Adrenal gland (tissue), 12 donors: ENCODE results near the gene SERPINA6. TPM values are rescaled to one million over a fixed set of nuclear protein-coding genes. Genes with fewer than 3 reads are reported as not detected.

Source experiments
- DNase-seq, 7 donors: peaks; one replicate each; pipeline ENCODE4 v3.0.0-alpha.2; 2019 to 2020
- H3K27ac ChIP-seq, 5 donors: fragments of 200-600 bp; sonication (generic) in 4 of 5; 1 replicate in 3 of 5; 2 replicates in 2 of 5; pipeline versions ENCODE4 v1.5.1 to v1.8.0; 2016 to 2020; ENCODE audit warnings: mild to moderate bottlenecking in 1 of 5
- H3K27me3 ChIP-seq: fragments of 200-600 bp; 2 replicates; pipeline ENCODE4 v1.8.0; 2021
- H3K36me3 ChIP-seq, 2 donors: fragments of 200-600 bp; replicated peaks in 1 of 2; 1 replicate in 1 of 2; 2 replicates in 1 of 2; pipeline versions ENCODE4 v1.5.1 to v1.8.0; 2018 to 2022
- H3K4me1 ChIP-seq, 2 donors: fragments of 200-600 bp; replicated peaks in 1 of 2; 1 replicate in 1 of 2; 2 replicates in 1 of 2; pipeline versions ENCODE4 v1.5.1 to v1.8.0; 2018 to 2021
- H3K4me3 ChIP-seq, 4 donors: fragments of 200-600 bp; sonication (generic) in 3 of 4; one replicate each; pipeline ENCODE4 v1.5.1; 2016 to 2018
- H3K9me3 ChIP-seq, 3 donors: fragments of 200-600 bp; sonication (generic) in 1 of 3; replicated peaks in 1 of 3; 1 replicate in 2 of 3; 2 replicates in 1 of 3; pipeline versions ENCODE4 v1.5.1 to v1.8.0; 2016 to 2021
- CTCF ChIP-seq, 6 experiments: fragments of 450-650 bp in 4 of 6; fragments of 200-600 bp in 2 of 6; sonication (generic) in 1 of 6; IDR thresholded peaks; 1 replicate in 5 of 6; 2 replicates in 1 of 6; pipeline versions ENCODE4 v1.5.1 to v1.8.0; 2016 to 2021; ENCODE audit warnings: antibody characterized with exemption in 6 of 6, mild to moderate bottlenecking in 2 of 6, moderate library complexity in 1 of 6
- POLR2A ChIP-seq, 2 donors: fragments of 450-650 bp; IDR thresholded peaks; one replicate each; pipeline ENCODE4 v1.6.1; 2017; ENCODE audit warnings: antibody characterized with exemption in 2 of 2, mild to moderate bottlenecking in 2 of 2, moderate library complexity in 1 of 2
- WGBS, 4 donors: extraction: QIAGEN DNeasy Blood & Tissue Kit in 2 of 4; methylation state at CpG; one replicate each; pipeline versions ENCODE4 v1.1.5 to v1.1.7; 2013 to 2017; 5-methylcytosine and 5-hydroxymethylcytosine counted together
- intact Hi-C, 2 donors: fragments of 100-400 bp; cut with DNase I; formaldehyde crosslinking; loops; one replicate each; pipeline versions ENCODE4 v1.14.1 to v1.15.0; 2022 to 2023
- polyA plus RNA-seq, 3 donors: library from polyadenylated mRNA; stranded (reverse); fragments of 200-250 nt in 2 of 3; fragments of 350-450 nt in 1 of 3; fragmentation: Illumina TruSeq in 1 of 3; extraction: RNeasy Lipid Tissue Mini Kit (QIAGEN cat#74804) in 1 of 3; gene quantifications; one replicate each; pipeline ENCODE4 v1.2.3, GENCODE V29; 2013 to 2014
- total RNA-seq, 9 donors: library from RNA; depleted of rRNA in 4 of 9; stranded (reverse); fragments of >200 nt in 4 of 9; fragments of 120-200 nt in 1 of 9; fragmentation: NEBNext Ultra II Directional in 1 of 9; extraction: Animal tissue kit (Norgen Biotek cat#: 25700) in 1 of 9; gene quantifications; one replicate each; pipeline versions ENCODE4 v1.1.0 to v1.2.4, GENCODE V29; 2013 to 2023
- donor health status: healthy with polysubstance abuse.
- donor health status: Bipolar disorder and iron deficiency.
- donor health status: DM: yes; HTN: yes; CAD: no.
- donor health status: DM: no; HTN: no; CAD: no.
- donor health status: DM: no; HTN: no; CAD: no.
- donor health status: DM: yes; HTN: yes; CAD: no.

SERPINA6 gene
- total and polyA plus RNA-seq, 12 donors = 0.09 TPM; not detected in 11

- no peaks in the 10 kb centered on the region for H3K36me3 ChIP-seq
- intact Hi-C loops = no loop called here
- H3K27me3 ChIP-seq = no peaks in the 10 kb centered on the region
- H3K4me3 ChIP-seq = no peak overlapping the region
- H3K9me3 ChIP-seq = peaks cover 0 to 6% (median 0%) of the 10 kb centered on the region in 3 donors
- no peak overlapping the region for H3K27ac ChIP-seq
- no peak for DNase-seq
- 68 to 87% (median 77%) methylated on average over 2 of the region's 2 CpGs for WGBS, 4 donors
- TF ChIP-seq POLR2A (IDR thresholded peaks at IDR 0.05) = no peak
- no peak for TF ChIP-seq CTCF (IDR thresholded peaks at IDR 0.05)
- no peaks in the 10 kb centered on the region for H3K4me1 ChIP-seq
Measured at GRCh38 chr14:94314890-94315289, 8.2 kb downstream of the SERPINA6 start.

GRCh38 chr14:94313991-94314655, 9.0 kb downstream of the SERPINA6 start:
- Histone ChIP-seq H3K9me3 (peaks cover 0 to 6% (median 0%) of the 10 kb centered on the region in 3 donors), H3K4me3 (no peak overlapping the region), H3K27me3 (no peaks in the 10 kb centered on the region), H3K4me1 (no peaks in the 10 kb centered on the region), H3K27ac (no peak overlapping the region), H3K36me3 (no peaks in the 10 kb centered on the region)
- peak in 1 of 7 donors; percentile 24 for DNase-seq
- intact Hi-C loops = no loop called here
- no peak for TF ChIP-seq CTCF (IDR thresholded peaks at IDR 0.05)
- TF ChIP-seq POLR2A (IDR thresholded peaks at IDR 0.05) = no peak
- 75 to 93% (median 83%) methylated on average over 5 to 8 of the region's 8 CpGs for whole genome bisulfite sequencing, 4 donors

DNA sequence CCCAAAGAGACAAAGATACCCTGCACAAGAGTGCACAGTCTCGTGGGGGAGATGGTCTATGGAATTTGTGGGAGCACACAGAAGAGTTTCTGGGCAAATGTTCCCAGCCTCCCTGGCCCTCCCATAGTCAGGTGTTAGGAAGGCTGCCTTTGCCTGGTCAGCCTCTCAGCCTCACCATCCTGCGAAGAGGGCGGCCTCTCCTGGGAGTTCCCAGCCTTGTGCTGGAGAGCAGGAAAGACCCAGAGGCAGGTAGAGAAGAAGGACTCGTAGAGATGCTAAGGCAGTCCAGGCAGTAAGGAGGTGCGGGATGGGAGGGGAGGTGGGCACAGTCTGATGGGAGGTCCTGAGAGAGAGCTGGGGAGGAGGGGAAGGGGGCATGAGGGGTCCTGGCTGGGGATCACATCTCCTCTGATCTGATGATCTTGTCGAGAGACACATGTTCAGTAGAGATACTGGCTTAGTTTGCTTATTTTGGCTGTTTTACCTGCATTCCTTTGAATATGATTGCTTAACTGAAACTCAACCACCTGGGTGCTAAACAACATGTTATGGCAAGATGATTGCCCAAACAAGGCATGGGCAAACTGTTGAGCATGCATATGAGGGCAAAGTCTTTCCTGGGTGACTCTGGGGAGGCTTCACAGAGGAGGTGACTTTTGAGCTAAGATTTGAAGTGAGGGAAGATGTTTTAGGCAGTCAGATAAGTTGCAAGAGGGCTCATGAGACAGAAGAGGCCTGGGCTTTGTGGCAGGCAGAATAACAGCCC, 10.5 kb downstream of the SERPINA6 start:
- Histone ChIP-seq H3K4me1 (no peaks in the 10 kb centered on the region), H3K4me3 (no peak overlapping the region), H3K27me3 (no peaks in the 10 kb centered on the region), H3K9me3 (peaks cover 0 to 6% (median 0%) of the 10 kb centered on the region in 3 donors), H3K36me3 (no peaks in the 10 kb centered on the region), H3K27ac (no peak overlapping the region)
- DNase-seq = peak in 1 of 7 donors; percentile 9
- intact Hi-C loops = no loop called here
- TF ChIP-seq CTCF (IDR thresholded peaks at IDR 0.05) (no peak), POLR2A (IDR thresholded peaks at IDR 0.05) (no peak)
- 77 to 83% (median 79%) methylated on average over 6 of the region's 6 CpGs for WGBS, 4 donors

GRCh38 chr14:94310248-94310647, 12.9 kb downstream of the SERPINA6 start:
- no peaks in the 10 kb centered on the region for H3K9me3 ChIP-seq
- WGBS, 4 donors = 83 to 89% (median 84%) methylated on average over 3 of the region's 3 CpGs; no CpG with 5 or more reads in 1 of the 4 donors
- no peaks in the 10 kb centered on the region for H3K4me1 ChIP-seq
- no peak for TF ChIP-seq POLR2A (IDR thresholded peaks at IDR 0.05)
- no peak for TF ChIP-seq CTCF (IDR thresholded peaks at IDR 0.05)
- H3K4me3 ChIP-seq = no peak overlapping the region
- no peaks in the 10 kb centered on the region for H3K27me3 ChIP-seq
- intact Hi-C loops = no loop called here
- DNase-seq = peak in 1 of 7 donors; percentile 6
- no peak overlapping the region for H3K27ac ChIP-seq
- no peaks in the 10 kb centered on the region for H3K36me3 ChIP-seq
